ENCODE results near the gene IPO8. TPM values are rescaled to one million over a fixed set of nuclear protein-coding genes. Genes with fewer than 3 reads are reported as not detected.
"Not testable (repeated sequence)": the region's sequence is repeated elsewhere in the genome, so short reads cannot be mapped to it uniquely, and the experiment has no call there.

Gene IPO8
- total RNA-seq, 1 donor from 2014 or later: 31.8 TPM

- FAIRE-seq: no peak
- DNase-seq (ENCODE audit: low spot score in 2 of 2): no peak
Observed at GRCh38 chr12:30613119-30613830, 82.4 kb downstream of the IPO8 start.

- no peak for DNase-seq (ENCODE audit: low spot score in 2 of 2)
- no peak for FAIRE-seq
Observed at GRCh38 chr12:30610718-30611117, 85.0 kb downstream of the IPO8 start.

- not testable (repeated sequence) for FAIRE-seq; DNase-seq (ENCODE audit: low spot score in 2 of 2)
Observed at GRCh38 chr12:30609819-30610218, 85.8 kb downstream of the IPO8 start.

GRCh38 chr12:30604302-30604701 lies 91.4 kb downstream of the IPO8 start:
- FAIRE-seq; DNase-seq (ENCODE audit: low spot score in 2 of 2): not testable (repeated sequence)

GRCh38 chr12:30603129-30603528 lies 92.5 kb downstream of the IPO8 start:
- no peak for DNase-seq (ENCODE audit: low spot score in 2 of 2)
- FAIRE-seq: no peak

- DNase-seq (ENCODE audit: low spot score in 2 of 2) (no peak), FAIRE-seq (no peak)
Observed at GRCh38 chr12:30602678-30603077, 93.0 kb downstream of the IPO8 start.

- no peak for DNase-seq (ENCODE audit: low spot score in 2 of 2)
Observed at GRCh38 chr12:30599608-30600007, 96.1 kb downstream of the IPO8 start.

GRCh38 chr12:30598889-30599288 lies 96.8 kb downstream of the IPO8 start:
- no peak for DNase-seq (ENCODE audit: low spot score in 2 of 2)
- no peak for FAIRE-seq

More at GRCh38 chr12:30599608-30600007, 96.1 kb downstream of the IPO8 start:
- FAIRE-seq: no peak

GRCh38 chr12:30595742-30596141 lies 99.9 kb downstream of the IPO8 start:
- no peak for FAIRE-seq
- DNase-seq (ENCODE audit: low spot score in 2 of 2): no peak

- FAIRE-seq: no peak
- DNase-seq (ENCODE audit: low spot score in 2 of 2): no peak
Observed at GRCh38 chr12:30594509-30594908, 101.2 kb downstream of the IPO8 start.

GRCh38 chr12:30588572-30588971 lies 107.1 kb downstream of the IPO8 start:
- not testable (repeated sequence) for FAIRE-seq; DNase-seq (ENCODE audit: low spot score in 2 of 2)

- DNase-seq (ENCODE audit: low spot score in 2 of 2): no peak
- FAIRE-seq: no peak
Observed at GRCh38 chr12:30587782-30588181, 107.9 kb downstream of the IPO8 start.

- FAIRE-seq (no peak), DNase-seq (ENCODE audit: low spot score in 2 of 2) (no peak)
Observed at GRCh38 chr12:30585877-30586276, 109.8 kb downstream of the IPO8 start.

- FAIRE-seq: no peak
- DNase-seq (ENCODE audit: low spot score in 2 of 2): no peak
Observed at GRCh38 chr12:30582943-30583342, 112.7 kb downstream of the IPO8 start.

- no peak for FAIRE-seq
Observed at GRCh38 chr12:30580344-30580743, 115.3 kb downstream of the IPO8 start.

More at GRCh38 chr12:30580344-30580743, 115.3 kb downstream of the IPO8 start:
- DNase-seq (ENCODE audit: low spot score in 2 of 2): no peak

Other genes starting within 250 kb of the IPO8 start
- gene CAPRIN2, start 59.1 kb upstream of the IPO8 start, total RNA-seq: 30.6 TPM
- 2.9 TPM for gene TSPAN11, start 230.9 kb upstream of the IPO8 start, total RNA-seq

Data from frontal cortex (tissue), 4 donors.